Liver (tissue), 9 donors: Measurements from ENCODE around the gene DDX24. TPM values are rescaled to one million over a fixed set of nuclear protein-coding genes. Genes with fewer than 3 reads are reported as not detected.

Source experiments
- DNase-seq: peaks from one replicate; pipeline ENCODE4 v3.0.0-alpha.2; 2017; ENCODE audit warnings: low spot score
- H3K27ac ChIP-seq, 2 donors: one replicate each; pipeline ENCODE4 v1.7.0; 2013; ENCODE audit warnings: inconsistent platforms in 2 of 2, low read length in 2 of 2, control low read depth in 1 of 2, low read depth in 1 of 2, mild to moderate bottlenecking in 1 of 2
- H3K27me3 ChIP-seq, 4 donors: one replicate each; pipeline versions ENCODE4 v1.6.1 to v1.7.0; 2013; ENCODE audit warnings: low read length in 3 of 4, inconsistent platforms in 1 of 4, mild to moderate bottlenecking in 1 of 4, moderate library complexity in 1 of 4; ENCODE audit not compliant: control insufficient read depth in 4 of 4, insufficient read depth in 4 of 4
- H3K36me3 ChIP-seq, 4 donors: one replicate each; pipeline versions ENCODE4 v1.6.1 to v1.7.0; 2013; ENCODE audit warnings: low read length in 3 of 4, mild to moderate bottlenecking in 3 of 4, low read depth in 1 of 4, moderate library complexity in 1 of 4; ENCODE audit not compliant: control insufficient read depth in 4 of 4, insufficient read depth in 3 of 4
- H3K4me1 ChIP-seq, 4 donors: one replicate each; pipeline versions ENCODE4 v1.6.1 to v1.7.0; 2013; ENCODE audit warnings: low read length in 3 of 4, mild to moderate bottlenecking in 3 of 4, moderate library complexity in 1 of 4; ENCODE audit not compliant: control insufficient read depth in 4 of 4, insufficient read depth in 4 of 4
- H3K4me3 ChIP-seq, 3 donors: one replicate each; pipeline versions ENCODE4 v1.6.1 to v1.7.0; 2013; ENCODE audit warnings: low read length in 3 of 3, control low read depth in 1 of 3, low read depth in 1 of 3, mild to moderate bottlenecking in 1 of 3
- H3K9ac ChIP-seq, 2 donors: one replicate each; pipeline ENCODE4 v1.7.0; 2013; ENCODE audit warnings: low read length in 2 of 2, mild to moderate bottlenecking in 2 of 2, moderate library complexity in 2 of 2, control low read depth in 1 of 2, low read depth in 1 of 2
- H3K9me3 ChIP-seq, 4 donors: one replicate each; pipeline versions ENCODE4 v1.6.1 to v1.7.0; 2013; ENCODE audit warnings: low read length in 3 of 4; ENCODE audit not compliant: control insufficient read depth in 4 of 4
- ATF3 ChIP-seq: IDR thresholded peaks from 2 replicates; pipeline ENCODE4 v1.6.1; 2016; ENCODE audit warnings: antibody characterized with exemption
- CTCF ChIP-seq: fragments of 150-350 bp; IDR thresholded peaks from 2 replicates; pipeline ENCODE4 v1.5.1; 2017; ENCODE audit warnings: improper control_type of control experiment, low read depth, low read length; ENCODE audit not compliant: missing input control
- EGR1 ChIP-seq, 2 donors: IDR thresholded peaks; 2 replicates each; pipeline ENCODE4 v1.6.1; 2016 to 2018; ENCODE audit warnings: antibody characterized with exemption in 2 of 2, low read depth in 2 of 2
- FOXA1 ChIP-seq: IDR thresholded peaks from 2 replicates; pipeline ENCODE4 v1.6.1; 2016; ENCODE audit warnings: antibody characterized with exemption
- FOXA2 ChIP-seq: IDR thresholded peaks from 2 replicates; pipeline ENCODE4 v1.6.1; 2016; ENCODE audit warnings: antibody characterized with exemption
- GABPA ChIP-seq, 2 donors: IDR thresholded peaks in 1 of 2; conservative IDR thresholded peaks in 1 of 2; 2 replicates each; pipeline ENCODE4 v1.6.1; 2016; ENCODE audit warnings: antibody characterized with exemption in 2 of 2, mild to moderate bottlenecking in 1 of 2, moderate library complexity in 1 of 2
- HNF4A ChIP-seq, 2 donors: conservative IDR thresholded peaks; 2 replicates each; pipeline ENCODE4 v1.6.1; 2016; ENCODE audit warnings: antibody characterized with exemption in 2 of 2, mild to moderate bottlenecking in 2 of 2
- HNF4G ChIP-seq: IDR thresholded peaks from 2 replicates; pipeline ENCODE4 v1.6.1; 2016; ENCODE audit warnings: antibody characterized with exemption
- JUND ChIP-seq, 2 donors: IDR thresholded peaks; 2 replicates each; pipeline ENCODE4 v1.6.1; 2016; ENCODE audit warnings: antibody characterized with exemption in 2 of 2
- NR2F2 ChIP-seq: IDR thresholded peaks from 2 replicates; pipeline ENCODE4 v1.6.1; 2016; ENCODE audit warnings: antibody characterized with exemption
- RAD21 ChIP-seq, 2 donors: IDR thresholded peaks; 2 replicates each; pipeline ENCODE4 v1.6.1; 2016; ENCODE audit warnings: antibody characterized with exemption in 2 of 2, mild to moderate bottlenecking in 2 of 2
- RXRA ChIP-seq, 2 donors: IDR thresholded peaks; 2 replicates each; pipeline ENCODE4 v1.6.1; 2017 to 2018; ENCODE audit warnings: antibody characterized with exemption in 2 of 2, mild to moderate bottlenecking in 1 of 2
- SP1 ChIP-seq: IDR thresholded peaks from 2 replicates; pipeline ENCODE4 v1.6.1; 2018; ENCODE audit warnings: antibody characterized with exemption, mild to moderate bottlenecking
- TAF1 ChIP-seq: conservative IDR thresholded peaks from 2 replicates; pipeline ENCODE4 v1.6.1; 2016; ENCODE audit warnings: antibody characterized with exemption, mild to moderate bottlenecking
- YY1 ChIP-seq: IDR thresholded peaks from 2 replicates; pipeline ENCODE4 v1.6.1; 2016; ENCODE audit warnings: antibody characterized with exemption, mild to moderate bottlenecking
- WGBS: extraction: QIAGEN DNeasy Blood & Tissue Kit; methylation state at CpG from one replicate; pipeline ENCODE4 v1.1.7; 2013; 5-methylcytosine and 5-hydroxymethylcytosine counted together
- polyA plus RNA-seq, 2 donors: library from polyadenylated mRNA; stranded (reverse) in 1 of 2; unstranded in 1 of 2; fragments of 200-250 nt in 1 of 2; fragments of >200 nt in 1 of 2; fragmentation: Nextera tagmentation in 1 of 2; extraction: Ambion mirVana in 1 of 2; gene quantifications; one replicate each; pipeline versions ENCODE4 v1.2.1 to v1.2.3, GENCODE V29; 2013 to 2015
- total RNA-seq, 2 donors: library from RNA; depleted of rRNA; stranded (reverse); fragments of >200 nt; gene quantifications; one replicate each; pipeline ENCODE4 v1.2.3, GENCODE V29; 2014
- TF ChIP-seq, protein P1 (sequence below): IDR thresholded peaks from 2 replicates; pipeline ENCODE4 v1.6.1; 2016; ENCODE audit warnings: antibody characterized with exemption
- TF ChIP-seq, protein P2 (sequence below): IDR thresholded peaks from 2 replicates; pipeline ENCODE4 v1.6.1; 2016; ENCODE audit warnings: antibody characterized with exemption
- TF ChIP-seq, protein P3 (sequence below): IDR thresholded peaks from 2 replicates; pipeline ENCODE4 v1.6.1; 2016; ENCODE audit warnings: antibody characterized with exemption, mild to moderate bottlenecking
- donor health status: healthy.
- donor health status: healthy.
- donor health status: healthy.
- donor health status: healthy.
- donor health status: healthy.

Gene DDX24
- total and polyA plus RNA-seq, 4 donors = 33.8 to 59.7 (median 47.8) TPM

DNA sequence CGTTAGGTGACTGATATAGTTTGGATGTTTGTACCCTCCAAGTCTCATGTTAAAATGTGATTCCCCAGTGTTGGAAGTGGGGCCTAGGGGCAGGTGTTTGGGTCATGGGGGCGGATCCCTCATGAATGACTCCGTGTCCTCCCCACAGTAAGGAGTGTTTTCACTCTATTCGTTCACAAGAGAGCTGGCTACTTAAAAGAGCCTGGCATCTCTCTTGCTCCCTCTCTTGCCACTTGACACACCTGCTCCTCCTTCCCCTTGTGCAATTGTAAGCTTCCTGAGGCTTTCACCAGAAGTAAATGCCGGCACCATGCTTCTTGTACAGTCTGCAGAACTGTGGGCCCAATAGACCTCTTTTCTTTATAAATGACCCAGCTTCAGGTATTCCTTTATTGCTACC lies 45.8 kb upstream of the DDX24 start:
- H3K27me3 ChIP-seq = no peaks in the 10 kb centered on the region
- no peak for TF ChIP-seq TAF1
- TF ChIP-seq YY1 = no peak
- TF ChIP-seq, protein P1, sequence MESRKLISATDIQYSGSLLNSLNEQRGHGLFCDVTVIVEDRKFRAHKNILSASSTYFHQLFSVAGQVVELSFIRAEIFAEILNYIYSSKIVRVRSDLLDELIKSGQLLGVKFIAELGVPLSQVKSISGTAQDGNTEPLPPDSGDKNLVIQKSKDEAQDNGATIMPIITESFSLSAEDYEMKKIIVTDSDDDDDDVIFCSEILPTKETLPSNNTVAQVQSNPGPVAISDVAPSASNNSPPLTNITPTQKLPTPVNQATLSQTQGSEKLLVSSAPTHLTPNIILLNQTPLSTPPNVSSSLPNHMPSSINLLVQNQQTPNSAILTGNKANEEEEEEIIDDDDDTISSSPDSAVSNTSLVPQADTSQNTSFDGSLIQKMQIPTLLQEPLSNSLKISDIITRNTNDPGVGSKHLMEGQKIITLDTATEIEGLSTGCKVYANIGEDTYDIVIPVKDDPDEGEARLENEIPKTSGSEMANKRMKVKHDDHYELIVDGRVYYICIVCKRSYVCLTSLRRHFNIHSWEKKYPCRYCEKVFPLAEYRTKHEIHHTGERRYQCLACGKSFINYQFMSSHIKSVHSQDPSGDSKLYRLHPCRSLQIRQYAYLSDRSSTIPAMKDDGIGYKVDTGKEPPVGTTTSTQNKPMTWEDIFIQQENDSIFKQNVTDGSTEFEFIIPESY = no peak
- TF ChIP-seq HNF4A (conservative IDR thresholded peaks at IDR 0.05) = no peak
- no peak for TF ChIP-seq SP1
- TF ChIP-seq JUND (IDR thresholded peaks at IDR 0.05) = no peak
- TF ChIP-seq FOXA2 = no peak
- TF ChIP-seq EGR1 (IDR thresholded peaks at IDR 0.05; ENCODE audit: low read depth in 2 of 2) = no peak
- TF ChIP-seq RXRA (IDR thresholded peaks at IDR 0.05) = no peak
- no peak for TF ChIP-seq FOXA1
- TF ChIP-seq, protein P2, sequence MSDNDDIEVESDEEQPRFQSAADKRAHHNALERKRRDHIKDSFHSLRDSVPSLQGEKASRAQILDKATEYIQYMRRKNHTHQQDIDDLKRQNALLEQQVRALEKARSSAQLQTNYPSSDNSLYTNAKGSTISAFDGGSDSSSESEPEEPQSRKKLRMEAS = no peak
- TF ChIP-seq NR2F2 = no peak
- TF ChIP-seq ATF3 = no peak
- TF ChIP-seq CTCF = no peak
- TF ChIP-seq RAD21 (IDR thresholded peaks at IDR 0.05) = no peak
- TF ChIP-seq GABPA (IDR thresholded peaks at IDR 0.05 in 1 of 2, conservative IDR thresholded peaks at IDR 0.05 in 1 of 2) = no peak
- TF ChIP-seq, protein P3, sequence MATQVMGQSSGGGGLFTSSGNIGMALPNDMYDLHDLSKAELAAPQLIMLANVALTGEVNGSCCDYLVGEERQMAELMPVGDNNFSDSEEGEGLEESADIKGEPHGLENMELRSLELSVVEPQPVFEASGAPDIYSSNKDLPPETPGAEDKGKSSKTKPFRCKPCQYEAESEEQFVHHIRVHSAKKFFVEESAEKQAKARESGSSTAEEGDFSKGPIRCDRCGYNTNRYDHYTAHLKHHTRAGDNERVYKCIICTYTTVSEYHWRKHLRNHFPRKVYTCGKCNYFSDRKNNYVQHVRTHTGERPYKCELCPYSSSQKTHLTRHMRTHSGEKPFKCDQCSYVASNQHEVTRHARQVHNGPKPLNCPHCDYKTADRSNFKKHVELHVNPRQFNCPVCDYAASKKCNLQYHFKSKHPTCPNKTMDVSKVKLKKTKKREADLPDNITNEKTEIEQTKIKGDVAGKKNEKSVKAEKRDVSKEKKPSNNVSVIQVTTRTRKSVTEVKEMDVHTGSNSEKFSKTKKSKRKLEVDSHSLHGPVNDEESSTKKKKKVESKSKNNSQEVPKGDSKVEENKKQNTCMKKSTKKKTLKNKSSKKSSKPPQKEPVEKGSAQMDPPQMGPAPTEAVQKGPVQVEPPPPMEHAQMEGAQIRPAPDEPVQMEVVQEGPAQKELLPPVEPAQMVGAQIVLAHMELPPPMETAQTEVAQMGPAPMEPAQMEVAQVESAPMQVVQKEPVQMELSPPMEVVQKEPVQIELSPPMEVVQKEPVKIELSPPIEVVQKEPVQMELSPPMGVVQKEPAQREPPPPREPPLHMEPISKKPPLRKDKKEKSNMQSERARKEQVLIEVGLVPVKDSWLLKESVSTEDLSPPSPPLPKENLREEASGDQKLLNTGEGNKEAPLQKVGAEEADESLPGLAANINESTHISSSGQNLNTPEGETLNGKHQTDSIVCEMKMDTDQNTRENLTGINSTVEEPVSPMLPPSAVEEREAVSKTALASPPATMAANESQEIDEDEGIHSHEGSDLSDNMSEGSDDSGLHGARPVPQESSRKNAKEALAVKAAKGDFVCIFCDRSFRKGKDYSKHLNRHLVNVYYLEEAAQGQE = no peak
- DNase-seq = no peak

DNA sequence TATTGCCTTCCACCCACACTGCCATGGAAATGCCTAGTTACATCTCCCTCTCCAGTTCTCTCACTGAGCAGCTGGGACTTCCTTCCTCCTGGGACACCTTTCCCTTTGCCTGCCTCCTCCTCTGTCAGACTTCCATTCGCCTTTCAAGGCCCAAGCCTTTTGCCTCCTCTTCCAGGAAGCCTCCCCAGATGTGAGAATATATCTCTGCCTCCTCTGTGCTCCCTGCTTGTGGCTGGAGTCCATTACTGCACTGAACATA lies 45.3 kb upstream of the DDX24 start:
- Histone ChIP-seq H3K27ac (no peak overlapping the region), H3K9ac (no peak overlapping the region), H3K36me3 (no peaks in the 10 kb centered on the region), H3K4me3 (no peak overlapping the region), H3K27me3 (no peaks in the 10 kb centered on the region), H3K9me3 (no peaks in the 10 kb centered on the region), H3K4me1 (peaks cover 0 to 8% (median 5%) of the 10 kb centered on the region in 4 donors)
- TF ChIP-seq SP1 (no peak), NR2F2 (no peak), FOXA1 (no peak), JUND (IDR thresholded peaks at IDR 0.05) (no peak), CTCF (no peak), HNF4G (no peak)
- TF ChIP-seq, protein P2 = no peak
- 84% methylated on average over 1 of the region's 1 CpG for WGBS
- no peak for DNase-seq

More for the DNA sequence above, 45.8 kb upstream of the DDX24 start:
- Histone ChIP-seq H3K4me3 (no peak overlapping the region), H3K36me3 (no peaks in the 10 kb centered on the region), H3K27ac (no peak overlapping the region), H3K9ac (no peak overlapping the region), H3K4me1 (peaks cover 0 to 8% (median 5%) of the 10 kb centered on the region in 4 donors), H3K9me3 (no peaks in the 10 kb centered on the region)
- WGBS = 89% methylated on average over 5 of the region's 5 CpGs
